A673 (cell line): Measurements from ENCODE around the gene FGF14.

Experiments used
- EZH2 ChIP-seq: fragments of 200-600 bp; sonication (generic); IDR thresholded peaks from 2 replicates; pipeline ENCODE4 v1.6.1; 2017; ENCODE audit warnings: borderline replicate concordance, low read depth, mild to moderate bottlenecking, mixed read lengths, antibody characterized with exemption, low read length; ENCODE audit not compliant: poor library complexity, severe bottlenecking
- TF ChIP-seq, protein P1 (sequence below): fragments of 300-800, 200-600 bp; sonication (generic); conservative IDR thresholded peaks from 2 replicates; pipeline ENCODE4 v1.5.1; 2017; ENCODE audit warnings: low read depth, mild to moderate bottlenecking, antibody characterized with exemption, low read length, moderate library complexity, mixed read lengths

DNA sequence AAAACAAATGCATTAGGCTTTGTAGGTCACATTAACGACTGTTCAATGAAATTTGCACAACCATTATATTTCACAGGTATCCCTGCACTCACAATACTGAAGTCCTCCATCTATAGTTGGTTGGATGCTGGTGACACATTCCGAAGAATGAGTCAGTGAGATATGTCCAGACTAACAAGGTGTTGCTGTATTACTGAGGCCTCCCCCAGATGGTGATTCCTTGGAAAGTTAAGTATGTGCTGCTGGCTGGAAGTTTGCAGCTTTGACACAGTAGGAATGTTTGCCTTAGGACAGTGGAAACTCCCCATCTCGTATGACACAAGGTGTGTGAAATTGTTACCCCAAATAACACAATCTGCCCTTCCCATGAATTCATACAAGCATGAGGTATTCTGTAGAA lies 46.6 kb downstream of the FGF14 start:
- TF ChIP-seq, protein P1, sequence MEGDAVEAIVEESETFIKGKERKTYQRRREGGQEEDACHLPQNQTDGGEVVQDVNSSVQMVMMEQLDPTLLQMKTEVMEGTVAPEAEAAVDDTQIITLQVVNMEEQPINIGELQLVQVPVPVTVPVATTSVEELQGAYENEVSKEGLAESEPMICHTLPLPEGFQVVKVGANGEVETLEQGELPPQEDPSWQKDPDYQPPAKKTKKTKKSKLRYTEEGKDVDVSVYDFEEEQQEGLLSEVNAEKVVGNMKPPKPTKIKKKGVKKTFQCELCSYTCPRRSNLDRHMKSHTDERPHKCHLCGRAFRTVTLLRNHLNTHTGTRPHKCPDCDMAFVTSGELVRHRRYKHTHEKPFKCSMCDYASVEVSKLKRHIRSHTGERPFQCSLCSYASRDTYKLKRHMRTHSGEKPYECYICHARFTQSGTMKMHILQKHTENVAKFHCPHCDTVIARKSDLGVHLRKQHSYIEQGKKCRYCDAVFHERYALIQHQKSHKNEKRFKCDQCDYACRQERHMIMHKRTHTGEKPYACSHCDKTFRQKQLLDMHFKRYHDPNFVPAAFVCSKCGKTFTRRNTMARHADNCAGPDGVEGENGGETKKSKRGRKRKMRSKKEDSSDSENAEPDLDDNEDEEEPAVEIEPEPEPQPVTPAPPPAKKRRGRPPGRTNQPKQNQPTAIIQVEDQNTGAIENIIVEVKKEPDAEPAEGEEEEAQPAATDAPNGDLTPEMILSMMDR, result no peak
- no peak for TF ChIP-seq EZH2
